Suprapubic skin (tissue), 3 donors: Measurements from ENCODE around the gene RNF214.

ENCODE experiments used
- CTCF ChIP-seq, 2 donors: fragments of 200-600 bp in 1 of 2; fragments of 450-650 bp in 1 of 2; sonication (generic) in 1 of 2; IDR thresholded peaks; one replicate each; pipeline ENCODE4 v1.5.1; 2016 to 2019; ENCODE audit warnings: antibody characterized with exemption in 2 of 2, mild to moderate bottlenecking in 1 of 2, moderate library complexity in 1 of 2
- EP300 ChIP-seq: sonication (generic); formaldehyde crosslinking; IDR thresholded peaks from one replicate; pipeline ENCODE4 v1.6.1; 2017; ENCODE audit warnings: antibody characterized with exemption
- POLR2A ChIP-seq, 2 donors: fragments of 450-650 bp; IDR thresholded peaks; one replicate each; pipeline ENCODE4 v1.6.1; 2017; ENCODE audit warnings: antibody characterized with exemption in 2 of 2, mild to moderate bottlenecking in 2 of 2, moderate library complexity in 2 of 2

- no peak for TF ChIP-seq CTCF (IDR thresholded peaks at IDR 0.05)
- TF ChIP-seq POLR2A (IDR thresholded peaks at IDR 0.05), result no peak
- TF ChIP-seq EP300, result no peak
Measured at GRCh38 chr11:117231842-117232091, 704 bp upstream of the RNF214 start, which contains the start of gene PCSK7.
